Peyer's patch (tissue), 4 donors: ENCODE results near the gene NKD1.

ENCODE experiments used
- POLR2A ChIP-seq, 2 donors: fragments of 450-650 bp; IDR thresholded peaks; one replicate each; pipeline ENCODE4 v1.5.1; 2017; ENCODE audit warnings: antibody characterized with exemption in 2 of 2, mild to moderate bottlenecking in 2 of 2, moderate library complexity in 2 of 2
- TF ChIP-seq, protein P1 (sequence below), 6 experiments: fragments of 450-650 bp in 4 of 6; fragments of 200-600 bp in 2 of 6; sonication (generic) in 1 of 6; IDR thresholded peaks; one replicate each; pipeline ENCODE4 v1.5.1; 2017 to 2019; ENCODE audit warnings: antibody characterized with exemption in 6 of 6, mild to moderate bottlenecking in 3 of 6, moderate library complexity in 1 of 6

DNA sequence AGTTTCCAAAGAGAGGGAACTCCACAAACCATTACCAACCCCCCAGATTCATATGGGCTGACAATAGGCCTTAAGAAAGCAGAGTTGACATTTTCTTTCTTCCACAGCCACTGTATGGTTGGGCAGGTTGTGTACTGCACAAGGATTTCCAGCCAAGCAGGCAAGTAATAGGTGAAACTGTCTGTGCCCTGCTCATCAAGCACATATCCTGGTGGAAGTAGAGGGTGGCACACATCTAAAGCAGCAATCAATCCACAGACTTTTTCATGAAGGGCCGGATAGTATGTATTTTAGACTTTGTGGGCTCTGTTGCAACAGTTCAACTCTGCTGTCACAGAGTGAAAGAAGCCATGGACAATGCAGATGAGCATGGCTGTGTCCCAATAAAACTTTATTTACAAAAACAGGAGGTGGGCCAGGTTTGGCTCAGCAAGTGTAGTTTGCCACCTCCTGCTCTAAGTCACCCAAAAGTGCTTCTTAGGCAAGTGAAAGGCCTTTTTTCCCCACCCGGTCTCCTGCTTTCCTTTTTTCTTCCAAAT, 69.5 kb downstream of the NKD1 start:
- TF ChIP-seq POLR2A (IDR thresholded peaks at IDR 0.05): no peak
- TF ChIP-seq, protein P1, sequence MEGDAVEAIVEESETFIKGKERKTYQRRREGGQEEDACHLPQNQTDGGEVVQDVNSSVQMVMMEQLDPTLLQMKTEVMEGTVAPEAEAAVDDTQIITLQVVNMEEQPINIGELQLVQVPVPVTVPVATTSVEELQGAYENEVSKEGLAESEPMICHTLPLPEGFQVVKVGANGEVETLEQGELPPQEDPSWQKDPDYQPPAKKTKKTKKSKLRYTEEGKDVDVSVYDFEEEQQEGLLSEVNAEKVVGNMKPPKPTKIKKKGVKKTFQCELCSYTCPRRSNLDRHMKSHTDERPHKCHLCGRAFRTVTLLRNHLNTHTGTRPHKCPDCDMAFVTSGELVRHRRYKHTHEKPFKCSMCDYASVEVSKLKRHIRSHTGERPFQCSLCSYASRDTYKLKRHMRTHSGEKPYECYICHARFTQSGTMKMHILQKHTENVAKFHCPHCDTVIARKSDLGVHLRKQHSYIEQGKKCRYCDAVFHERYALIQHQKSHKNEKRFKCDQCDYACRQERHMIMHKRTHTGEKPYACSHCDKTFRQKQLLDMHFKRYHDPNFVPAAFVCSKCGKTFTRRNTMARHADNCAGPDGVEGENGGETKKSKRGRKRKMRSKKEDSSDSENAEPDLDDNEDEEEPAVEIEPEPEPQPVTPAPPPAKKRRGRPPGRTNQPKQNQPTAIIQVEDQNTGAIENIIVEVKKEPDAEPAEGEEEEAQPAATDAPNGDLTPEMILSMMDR (IDR thresholded peaks at IDR 0.05): no peak
